Fibroblast of pulmonary artery (primary cell): Measurements from ENCODE around the gene CAMTA1.

Experiments
- DNase-seq: peaks from one replicate; pipeline ENCODE4 v3.0.0-alpha.2; 2010; ENCODE audit warnings: low read depth
- H3K4me3 ChIP-seq: replicated peaks from 2 replicates; pipeline ENCODE4 v1.5.1; 2011; ENCODE audit warnings: low read depth, mild to moderate bottlenecking, control low read depth, low read length, moderate library complexity
- CTCF ChIP-seq: IDR thresholded peaks from 2 replicates; pipeline ENCODE4 v1.5.1; 2011; ENCODE audit warnings: mild to moderate bottlenecking, control low read depth, low read length, inconsistent platforms; ENCODE audit errors: missing control alignments

The CAMTA1 gene

GRCh38 chr1:7493711-7494454 is 708.6 kb downstream of the CAMTA1 start:
- H3K4me3 ChIP-seq = no peak overlapping the region
- no peak for TF ChIP-seq CTCF
- no peak for DNase-seq

GRCh38 chr1:7495962-7496361 is 710.7 kb downstream of the CAMTA1 start:
- no peak for TF ChIP-seq CTCF
- DNase-seq = no peak
- no peak overlapping the region for H3K4me3 ChIP-seq

GRCh38 chr1:7497107-7497637 is 711.9 kb downstream of the CAMTA1 start:
- TF ChIP-seq CTCF = no peak
- H3K4me3 ChIP-seq = no peak overlapping the region
- no peak for DNase-seq

GRCh38 chr1:7500381-7501083 is 715.3 kb downstream of the CAMTA1 start:
- TF ChIP-seq CTCF = no peak
- no peak overlapping the region for H3K4me3 ChIP-seq
- DNase-seq = no peak

- no peak overlapping the region for H3K4me3 ChIP-seq
- TF ChIP-seq CTCF = no peak
- no peak for DNase-seq
Measured at GRCh38 chr1:7501084-7501491, 715.8 kb downstream of the CAMTA1 start.

- H3K4me3 ChIP-seq = no peak overlapping the region
- no peak for TF ChIP-seq CTCF
- DNase-seq = no peak
Measured at GRCh38 chr1:7501723-7502603, 716.7 kb downstream of the CAMTA1 start.
